SU-DHL-6 (cell line): ENCODE results near the gene ST6GAL1.

Source experiments
- H2AFZ ChIP-seq: fragments of 200-600 bp; sonication (generic); 2 replicates; pipeline ENCODE4 v1.6.1; 2014; ENCODE audit warnings: low read depth, mild to moderate bottlenecking, moderate library complexity, mixed read lengths, antibody characterized with exemption, low read length; ENCODE audit not compliant: severe bottlenecking
- H3F3A ChIP-seq: fragments of 200-600 bp; shearing (Covaris generic); 2 replicates; pipeline ENCODE4 v1.6.0; 2016; ENCODE audit warnings: antibody characterized with exemption, mild to moderate bottlenecking; ENCODE audit not compliant: insufficient read depth
- H3K27ac ChIP-seq: fragments of 200-600 bp; sonication (generic); 2 replicates; pipeline ENCODE4 v1.5.1; 2016; ENCODE audit warnings: low read depth, mild to moderate bottlenecking, low read length, moderate library complexity, mixed read lengths
- H3K27me3 ChIP-seq: fragments of 200-600 bp; sonication (generic), shearing (Covaris generic); 2 replicates; pipeline ENCODE4 v1.6.0; 2014; ENCODE audit warnings: mild to moderate bottlenecking, low read length
- H3K36me3 ChIP-seq: fragments of 200-600 bp; sonication (generic); 2 replicates; pipeline ENCODE4 v1.6.1; 2014; ENCODE audit warnings: mild to moderate bottlenecking, low read length, mixed read lengths
- H3K4me2 ChIP-seq: fragments of 300-600, 200-600 bp; shearing (Covaris generic), sonication (generic); 2 replicates; pipeline ENCODE4 v1.6.0; 2014; ENCODE audit warnings: low read length, low read depth, mild to moderate bottlenecking; ENCODE audit not compliant: poor library complexity, severe bottlenecking
- H3K4me3 ChIP-seq: fragments of 200-600 bp; sonication (generic); 2 replicates; pipeline ENCODE4 v1.5.1; 2014; ENCODE audit warnings: antibody characterized with exemption, low read length, mild to moderate bottlenecking, mixed read lengths; ENCODE audit not compliant: insufficient read depth, poor library complexity, severe bottlenecking
- H3K79me2 ChIP-seq: fragments of 200-600 bp; sonication (generic); 2 replicates; pipeline ENCODE4 v1.6.1; 2014; ENCODE audit warnings: mild to moderate bottlenecking, low read length, moderate library complexity; ENCODE audit not compliant: insufficient read depth
- H3K9ac ChIP-seq: fragments of 200-600 bp; sonication (generic); 2 replicates; pipeline ENCODE4 v1.7.0; 2014; ENCODE audit warnings: mild to moderate bottlenecking, low read length
- H3K9me2 ChIP-seq: fragments of 200-600 bp; sonication (generic); replicated peaks from 2 replicates; pipeline ENCODE4 v1.6.1; 2014; ENCODE audit warnings: low read length; ENCODE audit not compliant: insufficient read depth
- H3K9me3 ChIP-seq: fragments of 200-600 bp; sonication (generic); 2 replicates; pipeline ENCODE4 v1.6.1; 2014; ENCODE audit warnings: low read length, mixed read lengths; ENCODE audit not compliant: insufficient read depth
- H4K20me1 ChIP-seq: fragments of 200-600 bp; sonication (generic); 2 replicates; pipeline ENCODE4 v1.6.1; 2014; ENCODE audit warnings: low read depth, mild to moderate bottlenecking, antibody characterized with exemption, low read length, moderate library complexity, mixed read lengths
- EZH2phosphoT487 ChIP-seq: fragments of 200-600 bp; sonication (generic), shearing (Covaris generic); conservative IDR thresholded peaks from 2 replicates; pipeline ENCODE4 v1.6.1; 2018; ENCODE audit warnings: mild to moderate bottlenecking, antibody characterized with exemption, low read length, moderate library complexity, mixed read lengths
- TF ChIP-seq, protein P1 (sequence below): fragments of 200-600 bp; sonication (generic); IDR thresholded peaks from one replicate; pipeline ENCODE4 v1.5.1; 2017; ENCODE audit warnings: antibody characterized with exemption, mild to moderate bottlenecking, low read length, moderate library complexity; ENCODE audit not compliant: insufficient read depth, poor library complexity, severe bottlenecking

ST6GAL1 gene

GRCh38 chr3:187077537-187077936 lies 147.2 kb downstream of the ST6GAL1 start:
- H2AFZ ChIP-seq, result no peak overlapping the region
- H3K9ac ChIP-seq, result no peak overlapping the region
- no peaks in the 10 kb centered on the region for H3K27me3 ChIP-seq
- TF ChIP-seq, protein P1, sequence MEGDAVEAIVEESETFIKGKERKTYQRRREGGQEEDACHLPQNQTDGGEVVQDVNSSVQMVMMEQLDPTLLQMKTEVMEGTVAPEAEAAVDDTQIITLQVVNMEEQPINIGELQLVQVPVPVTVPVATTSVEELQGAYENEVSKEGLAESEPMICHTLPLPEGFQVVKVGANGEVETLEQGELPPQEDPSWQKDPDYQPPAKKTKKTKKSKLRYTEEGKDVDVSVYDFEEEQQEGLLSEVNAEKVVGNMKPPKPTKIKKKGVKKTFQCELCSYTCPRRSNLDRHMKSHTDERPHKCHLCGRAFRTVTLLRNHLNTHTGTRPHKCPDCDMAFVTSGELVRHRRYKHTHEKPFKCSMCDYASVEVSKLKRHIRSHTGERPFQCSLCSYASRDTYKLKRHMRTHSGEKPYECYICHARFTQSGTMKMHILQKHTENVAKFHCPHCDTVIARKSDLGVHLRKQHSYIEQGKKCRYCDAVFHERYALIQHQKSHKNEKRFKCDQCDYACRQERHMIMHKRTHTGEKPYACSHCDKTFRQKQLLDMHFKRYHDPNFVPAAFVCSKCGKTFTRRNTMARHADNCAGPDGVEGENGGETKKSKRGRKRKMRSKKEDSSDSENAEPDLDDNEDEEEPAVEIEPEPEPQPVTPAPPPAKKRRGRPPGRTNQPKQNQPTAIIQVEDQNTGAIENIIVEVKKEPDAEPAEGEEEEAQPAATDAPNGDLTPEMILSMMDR, result no peak
- TF ChIP-seq EZH2phosphoT487, result no peak
- no peaks in the 10 kb centered on the region for H3K9me3 ChIP-seq
- peaks cover 25% of the 10 kb centered on the region; the same call in 1 of the 2 replicates for H3K36me3 ChIP-seq
- no peaks in the 10 kb centered on the region for H3K79me2 ChIP-seq
- H3K27ac ChIP-seq, result no peak overlapping the region
- H3F3A ChIP-seq, result peaks cover 86% of the 10 kb centered on the region
- no peak overlapping the region for H3K4me2 ChIP-seq
- H3K4me3 ChIP-seq, result no peak overlapping the region
- H4K20me1 ChIP-seq, result no peaks in the 10 kb centered on the region
- H3K9me2 ChIP-seq, result no peaks in the 10 kb centered on the region

DNA sequence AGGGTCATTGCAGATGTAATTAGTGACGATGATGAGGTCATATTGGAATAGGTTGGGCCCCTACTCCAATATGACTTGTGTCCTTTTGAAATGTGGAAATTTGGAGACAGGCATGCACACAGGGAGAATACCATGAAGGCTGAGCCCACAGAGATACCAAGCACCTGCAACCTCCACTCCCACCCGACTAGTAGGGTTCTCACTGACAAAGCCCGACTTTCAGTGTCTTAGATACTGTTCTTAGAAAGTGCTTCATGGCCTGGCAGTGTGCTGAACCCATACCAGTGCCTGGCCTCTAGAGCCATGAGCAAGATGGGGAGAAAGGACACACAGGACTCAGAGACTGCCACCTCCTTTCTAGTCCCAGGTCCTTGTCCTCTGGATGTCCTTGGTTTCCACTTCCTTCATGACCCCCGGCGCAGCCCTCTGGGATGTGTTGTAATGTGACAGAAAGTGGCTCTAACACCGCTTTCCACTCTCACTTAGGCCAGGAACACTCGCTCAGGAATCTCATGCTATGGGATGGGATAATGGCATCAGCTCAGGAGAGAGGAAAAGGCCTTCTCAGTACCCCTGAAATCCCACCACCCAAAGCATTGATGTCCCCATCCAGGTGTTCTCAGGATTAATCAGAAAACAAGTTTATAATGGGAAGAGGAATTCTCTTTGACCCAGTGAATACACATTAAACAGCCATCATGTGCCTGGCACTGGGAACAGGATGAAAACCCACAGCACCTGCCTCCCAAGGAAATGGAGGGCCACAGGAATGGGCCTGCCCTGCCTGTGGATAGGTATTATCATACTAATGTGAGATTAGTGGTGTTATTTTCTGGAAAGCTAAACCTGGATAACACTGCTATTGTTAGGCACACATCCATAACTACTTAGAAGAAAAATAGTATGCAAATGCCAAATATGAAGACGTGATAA lies 149.0 kb downstream of the ST6GAL1 start:
- Histone ChIP-seq H3K36me3 (peaks cover 8% of the 10 kb centered on the region; the same call in 1 of the 2 replicates), H3K9me3 (no peaks in the 10 kb centered on the region), H3K9ac (no peak overlapping the region), H2AFZ (no peak overlapping the region), H3F3A (peaks cover 85% of the 10 kb centered on the region), H3K9me2 (no peaks in the 10 kb centered on the region), H4K20me1 (no peaks in the 10 kb centered on the region), H3K27ac (peak overlapping the region; percentile 0; the same call in 1 of the 2 replicates), H3K4me2 (no peak overlapping the region), H3K4me3 (no peak overlapping the region), H3K27me3 (no peaks in the 10 kb centered on the region), H3K79me2 (no peaks in the 10 kb centered on the region)
- TF ChIP-seq EZH2phosphoT487, result no peak

- Histone ChIP-seq H3K79me2 (no peaks in the 10 kb centered on the region), H3K9ac (no peak overlapping the region), H3K4me2 (no peak overlapping the region), H3K36me3 (no peaks in the 10 kb centered on the region; the same call in 1 of the 2 replicates), H3K9me2 (no peaks in the 10 kb centered on the region), H4K20me1 (no peaks in the 10 kb centered on the region), H3K9me3 (no peaks in the 10 kb centered on the region), H2AFZ (no peak overlapping the region), H3K4me3 (no peak overlapping the region), H3F3A (peaks cover 73% of the 10 kb centered on the region), H3K27ac (no peak overlapping the region), H3K27me3 (no peaks in the 10 kb centered on the region)
- TF ChIP-seq EZH2phosphoT487, result no peak
- TF ChIP-seq, protein P1, result no peak
These were observed 150.6 kb downstream of the ST6GAL1 start for GRCh38 chr3:187080799-187081450.
